Measurements from ENCODE around the gene EPHB1. TPM values are rescaled to one million over a fixed set of nuclear protein-coding genes. Genes with fewer than 3 reads are reported as not detected.

Gene EPHB1
- total RNA-seq, 4 donors from 2014 or later, result 0.30 to 5.3 (median 2.6) TPM

- TF ChIP-seq EP300 (IDR thresholded peaks at IDR 0.05), result no peak
- no peak for TF ChIP-seq POLR2A (IDR thresholded peaks at IDR 0.05)
- TF ChIP-seq CTCF (IDR thresholded peaks at IDR 0.05), result no peak
- DNase-seq (ENCODE audit: low spot score in 2 of 2), result no peak
- Histone ChIP-seq H3K27me3 (no peaks in the 10 kb centered on the region), H3K9me3 (peaks cover 0 to 28% (median 3%) of the 10 kb centered on the region in 4 donors), H3K36me3 (no peaks in the 10 kb centered on the region), H3K4me3 (no peak overlapping the region), H3K4me1 (no peaks in the 10 kb centered on the region), H3K27ac (no peak overlapping the region)
- 73 to 92% methylated on average over 2 of the region's 2 CpGs for WGBS, 2 donors
Measured at GRCh38 chr3:134840459-134840858, 45.4 kb downstream of the EPHB1 start.

GRCh38 chr3:134846084-134846483 is 51.0 kb downstream of the EPHB1 start:
- Histone ChIP-seq H3K27ac (no peak overlapping the region), H3K36me3 (no peaks in the 10 kb centered on the region), H3K4me3 (no peak overlapping the region), H3K4me1 (no peaks in the 10 kb centered on the region), H3K9me3 (peaks cover 0 to 28% (median 3%) of the 10 kb centered on the region in 4 donors), H3K27me3 (no peaks in the 10 kb centered on the region)
- WGBS, 2 donors, result 40 to 44% methylated on average over 9 of the region's 9 CpGs
- TF ChIP-seq EP300 (IDR thresholded peaks at IDR 0.05) (no peak), CTCF (IDR thresholded peaks at IDR 0.05) (no peak), POLR2A (IDR thresholded peaks at IDR 0.05) (no peak)
- DNase-seq (ENCODE audit: low spot score in 2 of 2), result no peak

- Histone ChIP-seq H3K36me3 (no peaks in the 10 kb centered on the region), H3K4me3 (no peak overlapping the region), H3K9me3 (peaks cover 0 to 27% (median 3%) of the 10 kb centered on the region in 4 donors), H3K27me3 (no peaks in the 10 kb centered on the region), H3K4me1 (no peaks in the 10 kb centered on the region), H3K27ac (no peak overlapping the region)
- no peak for TF ChIP-seq POLR2A (IDR thresholded peaks at IDR 0.05)
- peak in 1 of 2 donors; percentile 14 for TF ChIP-seq EP300 (IDR thresholded peaks at IDR 0.05)
- 16 to 18% methylated on average over 10 of the region's 10 CpGs for WGBS, 2 donors
- no peak for DNase-seq (ENCODE audit: low spot score in 2 of 2)
Measured at GRCh38 chr3:134846911-134847317, 51.9 kb downstream of the EPHB1 start.

- TF ChIP-seq EP300 (IDR thresholded peaks at IDR 0.05) (no peak), CTCF (IDR thresholded peaks at IDR 0.05) (no peak), POLR2A (IDR thresholded peaks at IDR 0.05) (no peak)
- no peak overlapping the region for H3K4me3 ChIP-seq
- H3K27me3 ChIP-seq, result no peaks in the 10 kb centered on the region
- WGBS, 2 donors, result 64 to 66% methylated on average over 2 of the region's 2 CpGs
- no peak for DNase-seq (ENCODE audit: low spot score in 2 of 2)
- no peaks in the 10 kb centered on the region for H3K4me1 ChIP-seq
- no peak overlapping the region for H3K27ac ChIP-seq
- H3K9me3 ChIP-seq, result peaks cover 0 to 22% (median 3%) of the 10 kb centered on the region in 4 donors
- H3K36me3 ChIP-seq, result no peaks in the 10 kb centered on the region
Measured at GRCh38 chr3:134847349-134847748, 52.3 kb downstream of the EPHB1 start.

GRCh38 chr3:134849561-134849960 is 54.5 kb downstream of the EPHB1 start:
- 88 to 96% methylated on average over 6 of the region's 6 CpGs for WGBS, 2 donors

More at GRCh38 chr3:134849561-134849960, 54.5 kb downstream of the EPHB1 start:
- TF ChIP-seq EP300 (IDR thresholded peaks at IDR 0.05), result no peak
- TF ChIP-seq CTCF (IDR thresholded peaks at IDR 0.05), result no peak
- TF ChIP-seq POLR2A (IDR thresholded peaks at IDR 0.05), result no peak
- Histone ChIP-seq H3K36me3 (no peaks in the 10 kb centered on the region), H3K9me3 (peaks cover 0 to under 1% (median 0%) of the 10 kb centered on the region in 4 donors), H3K27me3 (no peaks in the 10 kb centered on the region), H3K27ac (no peak overlapping the region), H3K4me1 (no peaks in the 10 kb centered on the region), H3K4me3 (no peak overlapping the region)
- no peak for DNase-seq (ENCODE audit: low spot score in 2 of 2)
